Measurements from ENCODE around the gene RPS6KA5. TPM values are rescaled to one million over a fixed set of nuclear protein-coding genes. Genes with fewer than 3 reads are reported as not detected.

Gene RPS6KA5
- total RNA-seq, 1 donor from 2014 or later, result 1.0 TPM

- Histone ChIP-seq H3K4me2 (ENCODE audit: low read length) (no peak overlapping the region), H3K9me3 (ENCODE audit: insufficient read depth, low read depth, low read length) (no peaks in the 10 kb centered on the region), H4K20me1 (ENCODE audit: insufficient read depth, low read length) (peaks cover 66% of the 10 kb centered on the region), H3K27ac (ENCODE audit: low read depth, low read length) (no peak overlapping the region), H3K4me3 (ENCODE audit: insufficient read depth, low read depth, low read length) (no peak overlapping the region), H3K79me2 (ENCODE audit: insufficient read depth, low read length) (peaks cover 70% of the 10 kb centered on the region), H3K4me1 (ENCODE audit: insufficient read depth, low read length) (peaks cover 13% of the 10 kb centered on the region), H2AFZ (ENCODE audit: low read depth, low read length) (no peak overlapping the region), H3K27me3 (ENCODE audit: insufficient read depth, low read length) (no peaks in the 10 kb centered on the region), H3K9ac (ENCODE audit: low read length) (no peak overlapping the region), H3K36me3 (ENCODE audit: insufficient read depth, low read length) (no peaks in the 10 kb centered on the region)
- Mint-ChIP-seq H3K27ac (ENCODE audit: unreplicated experiment) (no peak overlapping the region), H3K4me1 (ENCODE audit: low read depth, unreplicated experiment) (peaks cover 11% of the 10 kb centered on the region), H3K36me3 (ENCODE audit: low read depth, unreplicated experiment) (peaks cover 3% of the 10 kb centered on the region), H3K27me3 (ENCODE audit: low read depth, unreplicated experiment) (no peaks in the 10 kb centered on the region), H3K9me3 (ENCODE audit: unreplicated experiment) (no peaks in the 10 kb centered on the region), H3K4me3 (ENCODE audit: unreplicated experiment) (no peak overlapping the region)
- TF ChIP-seq EZH2 (IDR thresholded peaks at IDR 0.05; ENCODE audit: insufficient read depth, low read length) (no peak), CTCF (IDR thresholded peaks at IDR 0.05; ENCODE audit: insufficient read depth, low read depth, low read length) (no peak)
- FAIRE-seq (no peak), DNase-seq (ENCODE audit: low read depth) (no peak)
Observed at GRCh38 chr14:90812109-90812508, 248.3 kb downstream of the RPS6KA5 start.

- peaks cover 67% of the 10 kb centered on the region for H4K20me1 ChIP-seq (ENCODE audit: insufficient read depth, low read length)
- Mint-ChIP-seq H3K4me1 (ENCODE audit: low read depth, unreplicated experiment) (peaks cover 15% of the 10 kb centered on the region), H3K27me3 (ENCODE audit: low read depth, unreplicated experiment) (no peaks in the 10 kb centered on the region), H3K4me3 (ENCODE audit: unreplicated experiment) (no peak overlapping the region), H3K27ac (ENCODE audit: unreplicated experiment) (no peak overlapping the region), H3K9me3 (ENCODE audit: unreplicated experiment) (no peaks in the 10 kb centered on the region), H3K36me3 (ENCODE audit: low read depth, unreplicated experiment) (peaks cover 3% of the 10 kb centered on the region)
- no peaks in the 10 kb centered on the region for H3K9me3 ChIP-seq (ENCODE audit: insufficient read depth, low read depth, low read length)
- H3K9ac ChIP-seq (ENCODE audit: low read length), result no peak overlapping the region
- H3K27me3 ChIP-seq (ENCODE audit: insufficient read depth, low read length), result no peaks in the 10 kb centered on the region
- TF ChIP-seq CTCF (IDR thresholded peaks at IDR 0.05; ENCODE audit: insufficient read depth, low read depth, low read length), result no peak
- no peak for TF ChIP-seq EZH2 (IDR thresholded peaks at IDR 0.05; ENCODE audit: insufficient read depth, low read length)
- DNase-seq (ENCODE audit: low read depth) (no peak), FAIRE-seq (no peak)
- H3K4me3 ChIP-seq (ENCODE audit: insufficient read depth, low read depth, low read length), result no peak overlapping the region
- H3K4me2 ChIP-seq (ENCODE audit: low read length), result no peak overlapping the region
- peaks cover 74% of the 10 kb centered on the region for H3K79me2 ChIP-seq (ENCODE audit: insufficient read depth, low read length)
- no peaks in the 10 kb centered on the region for H3K36me3 ChIP-seq (ENCODE audit: insufficient read depth, low read length)
- H2AFZ ChIP-seq (ENCODE audit: low read depth, low read length), result no peak overlapping the region
- no peak overlapping the region for H3K27ac ChIP-seq (ENCODE audit: low read depth, low read length)
- H3K4me1 ChIP-seq (ENCODE audit: insufficient read depth, low read length), result peaks cover 13% of the 10 kb centered on the region
Observed at GRCh38 chr14:90811641-90812040, 248.8 kb downstream of the RPS6KA5 start.

DNA sequence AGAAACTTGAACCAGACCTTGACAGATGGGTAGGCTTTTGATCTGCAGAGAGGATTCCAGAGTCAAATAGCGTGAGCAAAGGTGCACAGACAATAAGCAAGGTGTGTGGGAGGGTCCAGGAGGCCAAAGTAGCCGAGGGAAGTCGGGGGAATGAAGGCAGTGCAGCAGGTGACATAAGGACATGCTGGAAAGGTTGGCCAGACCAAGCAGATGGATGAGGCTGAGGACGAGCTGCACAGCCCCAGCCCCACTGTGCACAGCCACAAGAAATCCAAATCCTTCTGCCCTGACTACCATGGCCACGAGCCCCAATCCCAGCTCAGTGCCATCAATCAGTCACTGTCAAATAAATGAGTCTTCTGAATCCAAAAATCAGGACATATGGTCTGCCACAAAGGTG lies 249.6 kb downstream of the RPS6KA5 start:
- no peaks in the 10 kb centered on the region for H3K9me3 Mint-ChIP-seq (ENCODE audit: unreplicated experiment)
- H3K27me3 ChIP-seq (ENCODE audit: insufficient read depth, low read length), result no peaks in the 10 kb centered on the region
- no peak for FAIRE-seq

More for the DNA sequence above, 249.6 kb downstream of the RPS6KA5 start:
- H3K79me2 ChIP-seq (ENCODE audit: insufficient read depth, low read length), result peaks cover 79% of the 10 kb centered on the region
- no peaks in the 10 kb centered on the region for H3K36me3 ChIP-seq (ENCODE audit: insufficient read depth, low read length)
- DNase-seq (ENCODE audit: low read depth), result no peak
- H3K4me3 ChIP-seq (ENCODE audit: insufficient read depth, low read depth, low read length), result no peak overlapping the region
- no peak for TF ChIP-seq EZH2 (IDR thresholded peaks at IDR 0.05; ENCODE audit: insufficient read depth, low read length)
- no peak for TF ChIP-seq CTCF (IDR thresholded peaks at IDR 0.05; ENCODE audit: insufficient read depth, low read depth, low read length)
- no peaks in the 10 kb centered on the region for H3K27me3 Mint-ChIP-seq (ENCODE audit: low read depth, unreplicated experiment)
- H3K36me3 Mint-ChIP-seq (ENCODE audit: low read depth, unreplicated experiment), result peaks cover 3% of the 10 kb centered on the region
- H3K27ac ChIP-seq (ENCODE audit: low read depth, low read length), result no peak overlapping the region
- peaks cover 18% of the 10 kb centered on the region for H3K4me1 Mint-ChIP-seq (ENCODE audit: low read depth, unreplicated experiment)
- H4K20me1 ChIP-seq (ENCODE audit: insufficient read depth, low read length), result peaks cover 73% of the 10 kb centered on the region
- H2AFZ ChIP-seq (ENCODE audit: low read depth, low read length), result no peak overlapping the region
- H3K9me3 ChIP-seq (ENCODE audit: insufficient read depth, low read depth, low read length), result no peaks in the 10 kb centered on the region
- no peak overlapping the region for H3K27ac Mint-ChIP-seq (ENCODE audit: unreplicated experiment)
- H3K9ac ChIP-seq (ENCODE audit: low read length), result no peak overlapping the region
- no peak overlapping the region for H3K4me3 Mint-ChIP-seq (ENCODE audit: unreplicated experiment)
- peaks cover 19% of the 10 kb centered on the region for H3K4me1 ChIP-seq (ENCODE audit: insufficient read depth, low read length)
- no peak overlapping the region for H3K4me2 ChIP-seq (ENCODE audit: low read length)

Data from astrocyte (in vitro differentiated cells and primary cell).